Measurements from ENCODE around the gene CACNA1B.

GRCh38 chr9:137965177-137965795 lies 87.7 kb downstream of the CACNA1B start:
- no peak for TF ChIP-seq CTCF (conservative IDR thresholded peaks at IDR 0.05; ENCODE audit: low read depth, low read length)
- no peak for TF ChIP-seq MXI1 (IDR thresholded peaks at IDR 0.05; ENCODE audit: borderline replicate concordance, low read depth, low read length)
- TF ChIP-seq FOS (IDR thresholded peaks at IDR 0.05; ENCODE audit: low read depth, low read length), result no peak
- TF ChIP-seq RAD21 (IDR thresholded peaks at IDR 0.05; ENCODE audit: low read length), result no peak
- TF ChIP-seq USF2 (IDR thresholded peaks at IDR 0.05; ENCODE audit: low read depth, low read length), result no peak
- TF ChIP-seq POLR2A (IDR thresholded peaks at IDR 0.05; ENCODE audit: low read depth, low read length), result no peak
- no peak for TF ChIP-seq RCOR1 (IDR thresholded peaks at IDR 0.05; ENCODE audit: insufficient replicate concordance, low read length)
- no peak for TF ChIP-seq SMC3 (IDR thresholded peaks at IDR 0.05; ENCODE audit: low read depth, low read length)
- TF ChIP-seq CHD1 (IDR thresholded peaks at IDR 0.05; ENCODE audit: low read depth, low read length), result no peak
- no peak for TF ChIP-seq MAFK (IDR thresholded peaks at IDR 0.05; ENCODE audit: low read depth, low read length)
- no peak for TF ChIP-seq BHLHE40 (IDR thresholded peaks at IDR 0.05; ENCODE audit: low read depth, low read length)
- TF ChIP-seq CEBPB (IDR thresholded peaks at IDR 0.05; ENCODE audit: low read depth, low read length), result no peak
- TF ChIP-seq ELK1 (IDR thresholded peaks at IDR 0.05; ENCODE audit: borderline replicate concordance, low read depth, low read length), result no peak

Data from IMR-90 (cell line).